Activated CD8-positive, alpha-beta memory T cell treated with anti-CD3 and anti-CD28 coated beads for 24 hours (primary cell): Measurements from ENCODE around the gene IL21R.

Experiments
- DNase-seq: peaks from one replicate; pipeline ENCODE4 v3.0.0-alpha.2; 2020

The IL21R gene

GRCh38 chr16:27465483-27465879 lies 63.5 kb downstream of the IL21R start:
- no peak for DNase-seq

DNA sequence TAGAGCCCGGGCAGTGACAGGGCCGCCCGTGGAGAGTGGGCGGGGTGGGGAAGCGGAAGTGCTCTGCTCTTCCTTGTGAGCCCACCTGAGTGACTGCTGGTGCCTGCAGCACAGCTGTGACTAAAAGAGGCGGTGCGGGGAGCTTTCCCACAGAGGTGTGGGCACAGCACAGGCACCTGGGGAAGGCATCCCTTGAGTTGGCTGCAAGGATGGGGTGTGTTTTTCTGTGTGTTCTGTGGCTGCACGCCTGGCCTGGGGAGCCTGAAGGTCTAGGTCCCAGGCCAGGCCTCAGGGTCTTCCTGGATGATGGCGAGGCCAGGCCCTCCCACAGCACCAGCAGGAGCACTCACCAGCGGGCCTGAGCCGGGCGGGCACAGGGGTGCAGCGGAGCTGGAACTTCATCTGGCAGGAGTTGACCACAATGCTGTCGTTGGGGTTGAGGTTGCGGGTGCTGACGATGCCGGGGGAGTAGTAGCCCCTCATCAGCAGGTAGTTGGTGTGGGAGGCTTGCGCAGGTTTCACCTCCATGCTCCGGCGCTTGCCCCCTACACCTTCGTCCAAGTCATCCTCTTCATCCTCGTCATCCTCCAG lies 67.1 kb downstream of the IL21R start:
- DNase-seq, result no peak

GRCh38 chr16:27470567-27471431 lies 68.8 kb downstream of the IL21R start:
- DNase-seq, result no peak

GRCh38 chr16:27471661-27472060 lies 69.7 kb downstream of the IL21R start:
- DNase-seq, result no peak

DNA sequence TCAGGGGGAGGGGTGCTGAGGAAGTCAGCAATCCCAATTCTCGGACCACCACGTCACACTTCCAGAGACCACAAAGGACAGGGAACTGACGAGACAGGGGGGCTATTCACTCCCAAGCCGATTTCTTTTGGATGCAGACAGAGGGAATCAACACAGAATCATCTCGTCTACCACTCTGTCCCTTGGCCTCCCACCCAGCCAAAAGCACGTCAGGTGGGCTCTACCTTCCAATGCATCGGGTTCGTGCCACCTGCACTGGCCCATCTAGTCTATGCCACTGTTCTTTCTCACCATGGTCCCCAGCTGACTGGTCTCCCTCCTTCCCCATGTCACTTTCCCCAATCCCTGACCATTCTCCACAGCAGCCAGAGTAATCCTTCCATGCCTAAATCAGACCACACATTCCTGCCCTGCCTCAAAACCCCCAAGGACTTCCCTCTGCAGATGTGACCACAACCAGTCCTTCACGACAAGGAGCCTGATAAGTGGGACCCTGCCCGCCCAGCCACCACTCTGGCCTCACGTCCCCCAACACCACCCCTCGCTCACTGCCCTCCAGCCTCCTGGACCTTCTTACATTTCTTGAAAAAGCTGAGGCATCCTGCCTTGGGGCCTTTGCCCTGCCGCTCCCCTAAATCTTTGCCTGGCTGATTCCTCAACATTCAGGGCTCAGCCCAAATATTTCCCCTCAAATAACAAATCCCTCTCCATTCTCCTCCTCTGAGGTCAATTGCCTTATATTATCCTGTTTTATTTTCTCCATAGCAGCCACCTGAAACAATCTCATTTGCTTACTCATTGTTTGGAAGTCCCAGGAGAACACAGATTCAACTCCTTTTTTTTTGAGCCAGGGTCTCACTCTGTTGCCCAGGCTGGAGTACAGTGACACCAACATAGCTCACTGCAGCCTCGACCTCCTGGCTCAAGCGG lies 70.4 kb downstream of the IL21R start:
- no peak for DNase-seq

DNA sequence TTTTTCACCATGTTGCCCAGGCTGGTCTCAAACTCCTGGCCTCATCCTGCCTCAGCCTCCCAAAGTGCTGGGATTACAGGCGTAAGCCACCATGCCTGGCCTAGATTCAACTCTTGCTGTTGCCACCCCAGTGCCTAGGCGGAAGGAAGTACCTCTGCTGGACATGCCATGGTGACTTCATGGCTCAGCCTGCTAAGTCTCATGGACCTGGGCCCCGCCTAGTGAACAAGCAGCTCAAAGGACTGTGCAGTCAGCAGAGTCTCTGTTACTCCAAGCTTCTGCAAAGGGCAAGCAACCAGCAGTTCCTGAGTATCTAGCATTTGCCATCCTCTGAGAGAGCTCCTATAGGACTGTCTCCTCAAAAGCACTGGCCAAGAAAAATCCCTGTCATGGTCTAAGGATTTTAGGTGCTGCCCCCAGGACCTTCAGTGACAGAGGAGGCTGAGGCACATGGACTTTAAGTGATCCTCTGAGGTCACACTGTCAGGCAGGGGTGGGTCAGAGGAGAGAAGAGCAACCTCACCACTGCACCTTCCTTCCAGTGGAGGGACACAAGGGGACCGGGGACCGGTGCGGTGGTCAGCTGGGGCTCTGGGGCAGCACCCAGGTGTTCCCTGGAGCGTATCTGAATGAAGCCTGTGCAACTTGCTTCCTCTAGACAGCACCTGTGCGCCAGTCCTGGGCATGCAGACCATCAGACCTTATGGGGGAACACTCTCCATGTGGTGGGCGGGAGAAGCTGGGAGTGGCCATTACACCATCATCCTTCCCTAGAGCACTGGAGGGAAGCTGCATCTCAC lies 71.3 kb downstream of the IL21R start:
- DNase-seq, result no peak

- no peak for DNase-seq
Observed at GRCh38 chr16:27474041-27474440, 72.1 kb downstream of the IL21R start.

GRCh38 chr16:27474921-27475320 lies 72.9 kb downstream of the IL21R start:
- no peak for DNase-seq

- no peak for DNase-seq
Observed at GRCh38 chr16:27475561-27475960, 73.6 kb downstream of the IL21R start.

GRCh38 chr16:27476240-27476639 lies 74.3 kb downstream of the IL21R start:
- DNase-seq, result no peak

GRCh38 chr16:27480761-27481160 lies 78.8 kb downstream of the IL21R start:
- no peak for DNase-seq

DNA sequence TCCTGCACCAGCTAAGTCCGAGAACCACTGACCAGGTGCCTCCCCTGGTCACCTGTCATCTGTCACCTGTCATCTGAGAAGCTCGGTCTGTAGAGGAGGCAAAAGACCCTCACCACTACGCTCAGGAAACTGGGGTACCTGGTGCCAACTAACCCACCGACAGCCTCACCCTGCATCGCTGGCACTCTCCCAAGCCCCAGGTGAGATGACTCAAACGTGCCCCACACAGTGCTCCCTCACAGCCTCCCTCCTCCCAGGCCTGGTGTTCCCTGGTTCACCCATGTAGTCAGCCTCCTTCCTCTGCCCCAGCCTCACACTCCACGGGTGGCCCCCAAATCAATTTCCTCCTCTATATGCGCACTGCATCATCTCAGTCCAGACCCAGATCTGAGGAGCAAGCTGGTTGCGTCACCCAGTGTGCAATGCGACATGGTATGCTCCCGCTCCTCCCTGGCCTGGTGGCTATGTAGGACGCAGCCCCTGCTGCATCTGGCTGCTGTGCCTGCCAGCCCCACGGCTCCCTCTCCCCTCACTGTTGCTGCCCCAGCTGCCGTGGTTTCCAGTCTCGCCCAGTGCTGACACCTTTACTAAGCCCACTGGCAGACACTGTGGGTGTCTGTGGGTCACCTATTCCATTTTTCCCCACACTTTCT lies 79.4 kb downstream of the IL21R start:
- no peak for DNase-seq

- no peak for DNase-seq
Observed at GRCh38 chr16:27482397-27483087, 80.6 kb downstream of the IL21R start.

DNA sequence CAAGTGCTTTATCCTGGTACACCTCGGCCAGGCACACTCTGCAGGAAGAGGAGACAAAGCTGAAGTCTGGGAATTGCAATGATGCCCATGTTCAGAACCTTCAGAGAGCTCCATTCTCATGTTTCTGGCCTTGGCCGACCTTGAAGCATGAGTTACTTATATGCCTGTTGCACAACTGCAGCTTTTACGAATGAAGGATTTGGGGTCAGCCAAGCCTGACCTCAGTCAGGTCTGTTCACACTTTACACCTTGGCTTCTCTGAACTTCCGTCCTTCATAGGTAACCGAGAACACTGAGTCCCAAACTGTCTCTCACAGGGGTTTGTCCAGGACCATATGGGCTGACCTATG lies 81.1 kb downstream of the IL21R start:
- DNase-seq, result no peak

DNA sequence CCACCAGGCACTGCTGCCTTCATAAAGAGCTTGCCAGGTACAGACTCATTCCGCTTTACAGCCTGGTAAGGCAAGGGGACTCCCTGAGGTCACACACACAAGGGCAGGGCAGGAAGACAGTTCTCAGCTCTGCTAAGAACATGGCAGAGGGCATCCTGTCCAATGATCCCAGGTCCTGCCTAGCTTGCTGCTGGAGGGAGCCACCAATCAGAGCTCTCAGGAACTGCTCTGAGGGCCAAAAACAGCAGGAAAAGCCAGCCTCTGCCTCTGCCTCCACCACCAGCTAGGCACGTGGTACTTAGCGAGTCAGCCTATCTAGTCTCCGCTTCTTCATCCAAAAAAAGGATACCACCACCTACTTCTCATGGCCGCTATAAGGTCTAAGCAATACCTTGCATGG lies 81.7 kb downstream of the IL21R start:
- DNase-seq, result no peak

GRCh38 chr16:27485126-27485525 lies 83.2 kb downstream of the IL21R start:
- no peak for DNase-seq

- DNase-seq, result no peak
Observed at GRCh38 chr16:27485811-27486210, 83.8 kb downstream of the IL21R start.

GRCh38 chr16:27486344-27486743 lies 84.4 kb downstream of the IL21R start:
- no peak for DNase-seq

DNA sequence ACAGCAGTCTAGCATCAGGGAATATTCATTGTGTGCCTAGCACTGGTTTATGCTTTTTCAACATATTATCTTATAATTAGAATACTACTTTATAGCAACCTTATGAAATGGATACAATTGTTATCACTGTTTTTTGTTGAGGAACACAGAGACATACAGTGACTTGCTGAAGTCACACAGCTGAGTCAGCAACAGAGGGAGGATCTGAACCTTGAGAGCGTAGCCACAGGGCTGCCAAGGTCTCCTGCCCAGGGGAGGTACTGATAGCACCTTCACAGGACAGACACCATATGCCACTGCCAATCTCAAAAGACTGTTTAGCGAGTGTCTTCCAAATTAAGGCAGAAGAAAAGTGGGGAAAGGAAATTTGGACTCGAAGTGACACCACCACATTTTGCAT lies 84.8 kb downstream of the IL21R start:
- no peak for DNase-seq

DNA sequence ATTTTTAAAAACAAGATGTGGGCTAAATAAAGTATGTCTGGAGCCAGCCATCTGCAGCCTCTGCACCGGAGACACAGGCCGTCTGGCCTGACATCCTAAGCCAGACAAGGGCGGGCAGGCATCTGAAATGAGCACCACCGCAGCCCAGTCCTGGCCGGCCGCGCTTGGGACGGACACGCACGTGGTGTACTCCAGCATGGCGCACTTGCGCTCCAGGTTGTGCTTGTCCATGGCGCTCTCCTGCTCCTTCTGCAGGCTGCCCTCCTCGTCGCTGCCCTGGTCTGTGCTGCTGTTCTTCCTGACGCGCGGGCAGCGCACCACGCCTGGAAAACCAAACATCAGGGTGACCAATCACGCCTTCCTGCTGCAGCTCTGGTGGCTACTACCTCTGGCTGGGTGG lies 87.4 kb downstream of the IL21R start:
- no peak for DNase-seq

DNA sequence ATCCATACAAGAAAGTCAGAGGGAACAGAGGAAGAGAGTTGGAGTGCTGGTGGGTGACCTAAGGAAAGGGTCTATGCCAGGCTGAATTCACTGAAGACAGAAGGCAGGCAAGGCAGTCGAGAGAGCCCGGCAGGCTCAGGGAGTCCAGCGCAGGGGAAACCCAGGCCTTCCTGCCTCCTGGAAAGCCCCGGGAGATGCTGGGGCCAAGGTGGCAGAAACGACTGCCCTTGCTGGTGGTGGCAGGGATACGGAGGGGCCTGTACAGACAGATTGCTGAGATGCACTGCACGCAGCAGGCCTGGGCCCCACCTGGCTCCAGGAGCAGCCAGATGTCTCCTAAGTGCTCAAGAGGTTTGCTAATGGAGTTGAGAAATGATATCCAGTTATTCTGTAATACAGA lies 87.9 kb downstream of the IL21R start:
- DNase-seq, result no peak
